SU-DHL-6 (cell line): Measurements from ENCODE around the gene ERBB4.

Experiments used
- EZH2phosphoT487 ChIP-seq: fragments of 200-600 bp; sonication (generic), shearing (Covaris generic); conservative IDR thresholded peaks from 2 replicates; pipeline ENCODE4 v1.6.1; 2018; ENCODE audit warnings: mild to moderate bottlenecking, antibody characterized with exemption, low read length, moderate library complexity, mixed read lengths
- TF ChIP-seq, protein P1 (sequence below): fragments of 200-600 bp; sonication (generic); IDR thresholded peaks from one replicate; pipeline ENCODE4 v1.5.1; 2017; ENCODE audit warnings: antibody characterized with exemption, mild to moderate bottlenecking, low read length, moderate library complexity; ENCODE audit not compliant: insufficient read depth, poor library complexity, severe bottlenecking

GRCh38 chr2:211469664-211470059 lies 1068.9 kb downstream of the ERBB4 start:
- TF ChIP-seq, protein P1, sequence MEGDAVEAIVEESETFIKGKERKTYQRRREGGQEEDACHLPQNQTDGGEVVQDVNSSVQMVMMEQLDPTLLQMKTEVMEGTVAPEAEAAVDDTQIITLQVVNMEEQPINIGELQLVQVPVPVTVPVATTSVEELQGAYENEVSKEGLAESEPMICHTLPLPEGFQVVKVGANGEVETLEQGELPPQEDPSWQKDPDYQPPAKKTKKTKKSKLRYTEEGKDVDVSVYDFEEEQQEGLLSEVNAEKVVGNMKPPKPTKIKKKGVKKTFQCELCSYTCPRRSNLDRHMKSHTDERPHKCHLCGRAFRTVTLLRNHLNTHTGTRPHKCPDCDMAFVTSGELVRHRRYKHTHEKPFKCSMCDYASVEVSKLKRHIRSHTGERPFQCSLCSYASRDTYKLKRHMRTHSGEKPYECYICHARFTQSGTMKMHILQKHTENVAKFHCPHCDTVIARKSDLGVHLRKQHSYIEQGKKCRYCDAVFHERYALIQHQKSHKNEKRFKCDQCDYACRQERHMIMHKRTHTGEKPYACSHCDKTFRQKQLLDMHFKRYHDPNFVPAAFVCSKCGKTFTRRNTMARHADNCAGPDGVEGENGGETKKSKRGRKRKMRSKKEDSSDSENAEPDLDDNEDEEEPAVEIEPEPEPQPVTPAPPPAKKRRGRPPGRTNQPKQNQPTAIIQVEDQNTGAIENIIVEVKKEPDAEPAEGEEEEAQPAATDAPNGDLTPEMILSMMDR: no peak
- TF ChIP-seq EZH2phosphoT487: no peak
